OCI-LY7 (cell line): Measurements from ENCODE around the gene URB2.
"Not testable (repeated sequence)": the region's sequence is repeated elsewhere in the genome, so short reads cannot be mapped to it uniquely, and the experiment has no call there.

Source experiments
- EZH2phosphoT487 ChIP-seq: fragments of 200-600 bp; sonication (generic); IDR thresholded peaks from 2 replicates; pipeline ENCODE4 v1.6.1; 2018; ENCODE audit warnings: low read depth, borderline replicate concordance, mild to moderate bottlenecking, mixed run types, antibody characterized with exemption, low read length, moderate library complexity, mixed read lengths
- TF ChIP-seq, protein P1 (sequence below): fragments of 200-600 bp; sonication (generic); conservative IDR thresholded peaks from 2 replicates; pipeline ENCODE4 v1.5.1; 2014; ENCODE audit warnings: mild to moderate bottlenecking, antibody characterized with exemption, low read length, moderate library complexity, mixed read lengths

DNA sequence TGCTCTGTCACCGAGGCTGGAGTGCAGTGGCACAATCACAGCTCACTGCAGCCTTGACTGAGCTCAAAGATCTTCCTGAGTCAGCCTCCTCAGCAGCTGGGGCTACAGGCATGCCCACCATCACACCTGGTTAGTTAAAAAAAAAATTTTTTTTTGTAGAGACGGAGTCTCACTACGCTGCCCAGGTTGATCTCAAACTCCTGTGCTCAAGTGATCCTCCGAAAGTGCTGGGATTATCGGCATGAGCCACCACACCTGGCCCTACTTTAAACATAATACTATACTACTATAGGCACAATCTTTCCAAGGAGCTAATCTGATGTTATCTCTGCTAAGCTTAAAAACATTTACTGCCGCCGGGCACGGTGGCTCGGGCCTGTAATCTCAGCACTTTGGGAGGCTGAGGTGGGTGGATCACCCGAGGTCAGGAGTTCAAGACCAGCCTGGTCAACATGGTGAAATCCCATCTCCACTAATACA lies 3.4 kb upstream of the URB2 start:
- TF ChIP-seq, protein P1, sequence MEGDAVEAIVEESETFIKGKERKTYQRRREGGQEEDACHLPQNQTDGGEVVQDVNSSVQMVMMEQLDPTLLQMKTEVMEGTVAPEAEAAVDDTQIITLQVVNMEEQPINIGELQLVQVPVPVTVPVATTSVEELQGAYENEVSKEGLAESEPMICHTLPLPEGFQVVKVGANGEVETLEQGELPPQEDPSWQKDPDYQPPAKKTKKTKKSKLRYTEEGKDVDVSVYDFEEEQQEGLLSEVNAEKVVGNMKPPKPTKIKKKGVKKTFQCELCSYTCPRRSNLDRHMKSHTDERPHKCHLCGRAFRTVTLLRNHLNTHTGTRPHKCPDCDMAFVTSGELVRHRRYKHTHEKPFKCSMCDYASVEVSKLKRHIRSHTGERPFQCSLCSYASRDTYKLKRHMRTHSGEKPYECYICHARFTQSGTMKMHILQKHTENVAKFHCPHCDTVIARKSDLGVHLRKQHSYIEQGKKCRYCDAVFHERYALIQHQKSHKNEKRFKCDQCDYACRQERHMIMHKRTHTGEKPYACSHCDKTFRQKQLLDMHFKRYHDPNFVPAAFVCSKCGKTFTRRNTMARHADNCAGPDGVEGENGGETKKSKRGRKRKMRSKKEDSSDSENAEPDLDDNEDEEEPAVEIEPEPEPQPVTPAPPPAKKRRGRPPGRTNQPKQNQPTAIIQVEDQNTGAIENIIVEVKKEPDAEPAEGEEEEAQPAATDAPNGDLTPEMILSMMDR: not testable (repeated sequence)
- TF ChIP-seq EZH2phosphoT487: not testable (repeated sequence)
